SIG-M5 treated with dmso at 0.1 percent for 504 hours (cell line): ENCODE results near the gene TMED10.
A peak's percentile ranks its signal among the peaks of the same experiment; 100 is the strongest.

Experiments used
- DNase-seq: peaks from one replicate; lab custom pipeline; 2025; ENCODE audit not compliant: unreplicated experiment; lab: John Stamatoyannopoulos, UW

TMED10 gene

DNA sequence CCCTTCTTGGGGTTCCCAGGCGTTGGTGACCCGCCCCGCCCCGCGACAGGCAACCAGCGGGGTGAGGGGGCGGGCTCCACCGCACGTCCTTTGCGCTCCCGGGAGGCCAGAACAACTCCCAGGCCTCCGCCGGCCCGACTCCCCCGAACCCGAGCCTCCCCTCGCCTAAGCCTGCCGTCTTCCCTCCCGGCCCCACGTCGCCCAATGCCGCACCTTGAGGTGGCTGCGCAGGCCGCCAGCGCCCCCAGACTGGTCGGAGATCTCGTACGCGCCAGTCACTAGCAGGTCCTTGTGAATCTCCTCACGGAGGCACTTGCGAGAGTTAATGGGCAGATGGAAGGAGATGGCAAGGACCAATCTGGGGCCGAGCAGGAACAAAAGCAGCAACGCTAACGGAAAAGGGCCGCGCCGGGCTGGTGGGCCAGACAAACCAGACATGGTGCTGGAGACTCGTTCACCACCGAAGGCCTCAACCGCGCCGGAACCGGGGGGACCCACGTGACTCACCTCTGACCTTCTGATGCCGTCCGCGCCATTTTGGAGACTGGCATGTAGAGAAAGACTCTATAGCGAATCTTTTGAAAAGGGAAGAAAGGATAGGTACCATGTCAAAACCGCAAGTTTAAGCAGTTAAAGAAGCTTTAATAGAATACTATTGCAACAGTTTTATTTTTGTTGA is at the start of gene TMED10:
TSS of gene TMED10 (minus strand) at position 471 of the 679 bp plus-strand sequence. CDS start at position 438, 33 bp downstream.
- peak; percentile 97 for DNase-seq

DNA sequence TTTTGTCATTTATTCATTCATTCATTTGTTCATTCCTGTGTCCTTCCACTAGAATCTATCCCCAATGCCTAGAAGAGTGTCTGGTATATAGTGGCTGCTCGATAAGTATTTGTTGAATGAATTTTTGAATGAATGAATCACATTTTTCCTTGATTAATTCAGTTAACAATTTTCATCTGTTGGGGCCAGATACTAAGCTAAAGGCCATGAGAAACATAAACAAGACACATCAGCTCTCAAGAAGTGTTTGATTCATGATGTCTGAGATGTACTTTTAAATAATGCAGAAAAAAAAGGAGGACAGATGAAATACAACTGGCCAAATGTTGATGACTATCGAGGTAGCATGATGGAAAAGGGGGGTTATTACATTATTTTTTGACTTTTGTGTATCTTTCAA is 48.1 kb upstream of the TMED10 start:
- no peak for DNase-seq

DNA sequence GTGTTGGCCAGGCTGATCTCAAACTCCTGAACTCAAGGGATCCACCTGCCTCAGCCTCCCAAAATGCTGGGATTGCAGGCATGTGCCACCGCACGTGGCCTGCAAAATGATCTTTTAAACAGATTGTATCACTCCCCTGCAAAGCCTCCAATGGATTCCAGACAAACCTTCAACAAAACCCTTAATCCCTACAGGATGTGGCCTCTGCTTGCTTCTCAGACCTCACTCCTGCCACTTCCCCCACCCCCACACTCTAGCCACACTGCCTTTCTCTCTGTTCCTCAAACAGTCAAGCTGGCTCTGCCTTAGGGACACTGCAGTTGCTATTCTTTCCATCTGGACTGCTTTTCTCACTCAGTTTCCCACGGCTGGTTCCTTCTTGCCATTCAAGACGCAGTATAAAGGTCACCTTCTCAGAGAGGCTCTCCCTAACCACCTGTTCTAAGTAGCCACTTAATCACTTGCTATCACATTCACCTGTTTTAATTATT is 47.3 kb upstream of the TMED10 start:
- DNase-seq: peak; percentile 66

DNA sequence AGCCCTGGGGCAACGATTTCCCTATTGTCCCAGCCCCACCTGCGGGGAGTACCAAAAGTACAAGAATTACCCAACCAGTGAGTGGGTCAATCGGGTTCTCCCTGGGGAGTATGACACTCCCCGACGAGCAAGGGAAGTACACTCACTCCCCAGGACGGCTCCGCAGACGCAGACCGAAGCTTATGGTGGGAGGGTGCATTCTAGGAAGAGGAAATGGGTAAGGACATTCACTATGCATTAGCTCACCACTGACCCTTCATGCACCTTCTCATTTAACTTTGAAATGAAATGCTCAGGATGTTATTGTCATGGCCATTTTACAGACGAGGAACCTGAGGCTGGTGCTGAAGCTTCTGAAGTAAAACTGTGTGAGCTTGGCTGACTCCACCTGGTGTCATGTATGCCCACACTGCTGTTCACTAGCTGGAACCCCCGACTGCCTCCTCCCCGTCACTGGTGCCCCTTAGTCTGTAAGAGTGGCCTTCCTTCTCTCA is 45.8 kb upstream of the TMED10 start:
- DNase-seq: peak; percentile 44

DNA sequence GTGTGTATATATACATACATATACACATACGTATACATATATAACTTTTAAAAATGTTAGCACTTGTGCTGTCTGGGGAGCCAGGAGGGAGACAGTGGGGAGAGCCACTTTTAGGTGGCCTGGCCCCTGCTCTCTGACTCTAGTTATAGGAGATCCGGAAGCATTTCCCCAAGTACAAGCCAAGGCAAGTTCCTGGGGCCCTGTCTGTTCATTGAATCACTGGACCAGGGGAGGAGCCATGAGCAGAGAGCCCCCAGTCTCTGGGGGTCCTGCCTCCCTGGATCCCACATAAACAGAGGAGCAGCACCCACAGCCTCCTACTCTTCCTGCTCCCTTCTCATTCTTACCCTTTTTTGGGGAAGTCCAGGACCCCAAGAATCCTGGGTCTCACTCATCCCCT is 45.4 kb upstream of the TMED10 start:
- DNase-seq: no peak

DNA sequence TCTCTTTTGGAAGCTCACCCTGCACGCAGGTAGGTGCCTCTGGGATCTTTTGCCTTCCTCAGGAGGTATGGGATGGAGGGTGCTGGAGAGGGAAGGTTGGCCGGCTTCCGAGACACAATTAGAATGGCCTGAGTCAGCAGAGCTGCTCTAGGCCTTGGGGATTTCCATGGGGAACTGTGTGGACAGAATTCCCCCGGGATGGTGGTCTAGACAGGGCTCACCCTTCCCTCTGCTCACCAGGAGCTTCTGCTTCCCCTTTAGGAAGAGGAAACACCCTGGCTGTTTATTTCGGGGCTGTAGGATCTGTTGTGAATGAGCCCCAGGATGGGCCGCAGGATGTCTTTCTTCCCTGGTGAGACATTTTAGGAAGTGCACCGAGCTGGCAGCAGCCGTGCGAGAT is 43.7 kb upstream of the TMED10 start:
- DNase-seq: no peak

DNA sequence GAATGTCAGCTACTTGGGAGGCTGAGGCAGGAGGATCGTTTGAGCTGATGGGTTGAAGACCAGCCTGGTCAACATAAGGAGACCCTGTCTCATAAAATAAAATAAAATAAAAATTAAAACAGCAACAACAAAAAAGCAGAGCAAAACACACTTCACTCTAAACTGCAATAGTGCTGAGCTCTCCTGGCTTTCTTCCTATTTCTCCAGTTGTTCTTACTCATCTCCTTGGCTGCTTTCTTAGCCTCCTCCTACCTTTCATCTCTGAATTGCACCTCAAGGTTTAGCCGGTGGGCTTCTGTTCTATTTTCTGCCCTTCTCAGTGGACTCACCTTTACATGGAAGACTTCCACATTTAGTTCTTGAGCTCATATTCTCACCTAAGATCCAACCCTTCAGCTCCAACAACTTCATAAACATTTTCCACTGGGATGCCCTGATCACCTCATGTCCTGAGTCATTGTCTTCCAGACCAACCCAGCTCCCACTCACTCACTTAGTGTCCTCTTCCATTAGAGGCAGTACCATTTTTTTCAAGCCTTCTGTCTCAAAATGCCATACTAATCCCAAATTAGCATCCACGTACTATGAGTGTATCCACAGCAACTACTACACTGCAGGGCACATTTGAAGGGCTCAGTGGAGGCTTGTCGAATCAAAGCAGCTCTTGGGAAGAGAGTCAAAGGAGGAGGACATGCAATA is 41.2 kb upstream of the TMED10 start:
- DNase-seq: no peak

DNA sequence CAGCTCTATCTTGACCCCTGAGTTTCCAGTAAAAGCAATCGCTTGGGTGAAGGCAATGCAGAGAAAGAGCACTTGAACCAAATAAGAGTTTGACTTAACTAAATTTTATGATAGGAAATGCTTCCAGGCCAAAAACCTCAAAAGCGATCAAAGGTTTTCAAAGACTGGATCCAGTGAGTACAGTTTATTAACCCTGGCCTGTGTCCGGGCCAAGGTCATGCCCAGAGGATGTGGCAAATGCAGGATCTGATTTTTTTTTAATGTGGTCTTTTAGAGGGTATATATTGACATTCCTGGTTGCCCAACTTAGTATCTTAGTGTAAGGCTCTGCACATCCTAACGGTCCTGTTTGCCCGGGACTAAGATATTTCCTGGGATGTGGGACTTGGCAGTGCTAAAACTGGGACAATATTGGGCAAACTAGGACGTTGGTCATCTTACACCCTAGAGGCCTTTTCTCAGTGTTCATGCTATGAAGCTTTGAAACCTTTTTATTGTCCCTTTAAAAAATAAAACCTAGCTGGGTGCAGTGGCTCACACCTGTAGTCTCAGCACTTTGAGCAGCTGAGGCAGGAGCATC is 40.1 kb upstream of the TMED10 start:
- no peak for DNase-seq

DNA sequence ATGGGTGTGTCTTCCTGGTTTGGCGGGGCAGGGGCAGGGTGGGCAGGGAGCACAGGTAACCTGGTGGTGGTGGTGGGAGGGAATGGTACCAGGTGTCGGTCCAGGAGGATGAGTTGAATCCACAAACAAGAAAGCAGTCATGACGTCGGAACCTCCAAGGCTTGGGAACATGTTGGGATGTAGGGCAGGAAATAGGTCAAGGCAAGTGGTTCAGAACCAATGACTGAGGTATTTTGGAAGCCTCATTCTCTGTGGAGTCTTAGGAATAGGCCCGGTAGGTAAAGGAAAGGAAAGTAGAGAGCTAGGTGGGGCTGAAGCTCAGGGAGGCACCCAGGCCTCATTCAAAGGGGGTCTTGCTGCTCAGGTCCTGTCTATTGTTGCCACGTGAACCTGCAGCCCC is 39.1 kb upstream of the TMED10 start:
- no peak for DNase-seq

DNA sequence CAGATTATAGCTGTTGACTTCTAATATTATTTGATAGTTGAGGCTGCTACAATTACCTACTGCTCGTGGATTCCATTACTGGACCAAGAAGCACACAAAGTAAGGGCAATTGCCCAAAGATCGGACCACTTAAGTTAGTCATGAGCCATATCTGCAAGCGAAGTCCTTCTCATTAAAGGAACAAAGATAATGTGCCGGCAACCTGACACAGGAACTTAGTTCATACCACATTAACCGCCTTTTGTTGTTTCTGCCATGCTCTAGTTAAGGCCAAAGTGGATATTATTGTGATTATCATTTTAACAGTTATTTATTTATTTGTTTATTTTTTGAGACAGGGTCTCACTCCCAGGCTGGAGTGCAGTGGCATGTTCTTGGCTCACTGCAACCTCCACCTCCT is 38.1 kb upstream of the TMED10 start:
- no peak for DNase-seq

DNA sequence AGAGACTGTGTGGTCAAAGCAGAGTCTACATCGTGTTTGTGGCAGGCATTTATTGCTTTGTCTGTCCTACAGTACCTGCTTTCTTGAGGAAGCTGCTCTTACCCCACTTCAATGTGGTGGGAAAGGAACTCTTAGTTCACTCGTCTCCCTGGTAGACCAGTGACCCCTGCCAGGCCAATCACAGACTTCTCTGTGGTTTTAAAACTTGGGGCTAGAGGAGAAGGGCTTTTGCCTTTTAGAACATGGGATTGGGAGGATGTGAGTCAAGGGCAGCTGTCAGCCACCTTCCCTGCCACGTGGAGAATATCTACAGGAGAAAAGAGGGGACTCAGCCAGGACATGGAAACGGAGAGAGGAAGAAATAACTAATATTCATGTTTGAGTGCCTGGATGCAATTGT is 36.8 kb upstream of the TMED10 start:
- DNase-seq: no peak

DNA sequence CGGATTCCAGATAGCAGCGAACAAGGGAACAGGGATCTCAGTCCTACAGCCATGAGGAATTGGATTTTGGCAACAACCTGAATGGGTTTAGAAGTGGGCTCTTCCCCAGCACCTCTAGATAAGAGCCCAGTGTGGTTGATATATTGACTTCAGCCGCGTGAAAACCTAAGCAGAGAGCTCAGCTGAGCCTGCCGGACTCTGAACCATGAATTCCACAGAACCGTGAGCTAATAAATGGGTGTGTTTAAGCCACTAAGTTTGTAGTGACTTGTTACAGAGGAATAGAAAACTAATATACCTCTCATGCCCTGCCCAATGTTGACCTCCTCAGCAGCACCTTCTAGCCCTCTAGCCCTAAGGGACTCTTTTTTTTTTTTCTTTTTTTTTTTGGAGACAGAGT is 32.4 kb upstream of the TMED10 start:
- DNase-seq: no peak

DNA sequence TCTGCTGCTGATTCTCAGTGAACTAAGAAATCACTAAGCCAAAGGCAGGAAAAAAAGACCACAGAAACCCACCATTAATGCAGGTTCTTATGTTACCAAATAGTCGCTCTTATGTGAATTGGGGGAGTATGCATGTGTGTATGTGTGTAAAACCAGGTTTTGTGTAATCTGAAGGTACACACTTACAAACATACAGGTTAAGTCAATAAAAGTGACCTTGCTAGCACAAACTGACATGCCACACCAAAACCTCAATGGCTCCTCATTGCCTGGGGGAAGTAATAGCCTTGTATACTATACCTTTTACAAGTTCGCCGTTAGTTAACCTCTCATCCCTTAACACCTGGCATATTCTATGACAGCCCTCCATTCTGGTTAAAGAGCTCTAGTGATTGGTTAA is 29.8 kb upstream of the TMED10 start:
- no peak for DNase-seq

DNA sequence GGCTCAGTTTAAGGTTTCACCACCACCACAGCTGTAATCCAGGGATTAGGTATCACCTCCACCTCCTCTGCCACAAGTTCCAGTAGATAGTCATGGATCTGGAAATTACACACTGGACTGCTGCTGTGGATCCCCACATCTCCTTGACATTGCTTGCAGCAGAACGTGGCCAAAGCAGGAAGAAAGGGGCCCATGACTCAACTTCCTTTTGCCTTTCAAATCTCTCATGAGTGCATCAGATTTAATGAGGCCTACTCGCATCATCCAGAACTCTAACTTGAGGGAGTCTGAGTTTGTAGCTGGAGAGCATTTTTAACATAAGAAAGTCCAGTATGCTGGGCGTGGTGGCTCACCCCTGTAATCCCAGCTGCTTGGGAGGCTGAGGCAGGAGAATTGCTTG is 29.2 kb upstream of the TMED10 start:
- no peak for DNase-seq

DNA sequence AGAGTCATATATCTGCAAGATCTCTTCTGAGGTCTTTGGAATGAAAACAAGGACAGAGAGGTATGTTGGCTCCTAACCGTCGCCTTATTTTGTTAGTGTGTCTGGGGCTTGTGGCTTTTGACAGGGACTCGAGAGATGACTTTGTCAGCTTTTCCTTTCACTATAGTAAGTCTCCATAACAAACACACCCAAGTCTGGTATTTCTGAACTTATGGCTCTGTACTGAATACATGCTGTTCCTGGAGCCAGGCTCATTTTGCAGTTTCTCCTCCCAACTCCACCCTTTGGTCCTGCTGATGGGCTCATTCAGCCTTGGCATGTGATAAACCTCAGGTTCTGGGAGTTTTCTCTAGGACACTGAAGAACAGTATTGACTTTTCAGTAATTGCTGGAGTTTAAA is 27.7 kb upstream of the TMED10 start:
- no peak for DNase-seq

DNA sequence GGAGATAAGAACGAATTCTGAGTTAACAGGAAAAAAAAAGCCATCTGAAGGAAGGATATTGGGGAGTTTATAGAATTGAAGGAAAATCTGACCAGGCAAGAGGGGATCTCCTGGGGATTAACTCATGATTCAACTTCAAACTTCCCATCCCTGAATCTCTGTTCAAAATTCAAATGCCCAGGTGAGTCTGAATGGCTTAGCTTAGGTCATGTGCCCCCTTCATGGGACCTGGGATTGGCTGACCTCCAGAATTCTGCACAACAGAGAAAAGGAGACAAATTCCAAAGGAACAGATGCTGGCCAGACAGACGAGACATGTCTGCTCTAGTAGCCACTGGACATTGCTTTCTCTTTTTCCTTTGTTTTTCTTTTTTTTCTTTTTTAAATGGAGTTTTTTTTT is 26.2 kb upstream of the TMED10 start:
- no peak for DNase-seq

DNA sequence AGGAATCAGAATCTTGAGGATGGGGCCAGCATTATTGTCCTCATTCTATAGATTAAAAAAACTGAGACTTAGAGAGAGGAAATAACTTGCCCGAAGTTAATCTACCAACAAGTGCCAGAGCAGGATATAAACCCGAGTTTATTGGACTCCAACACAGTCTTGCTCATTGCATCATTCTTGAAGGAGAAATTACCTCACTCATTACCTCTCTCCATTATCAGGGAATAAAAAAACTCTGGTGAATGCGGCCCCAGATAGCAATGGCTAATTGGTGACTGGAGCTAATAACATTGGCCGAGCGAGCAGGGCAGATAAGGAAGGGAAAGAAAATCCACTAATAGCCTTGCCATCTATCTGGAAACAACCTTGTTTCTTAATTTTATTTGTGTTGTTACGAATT is 24.7 kb upstream of the TMED10 start:
- no peak for DNase-seq

DNA sequence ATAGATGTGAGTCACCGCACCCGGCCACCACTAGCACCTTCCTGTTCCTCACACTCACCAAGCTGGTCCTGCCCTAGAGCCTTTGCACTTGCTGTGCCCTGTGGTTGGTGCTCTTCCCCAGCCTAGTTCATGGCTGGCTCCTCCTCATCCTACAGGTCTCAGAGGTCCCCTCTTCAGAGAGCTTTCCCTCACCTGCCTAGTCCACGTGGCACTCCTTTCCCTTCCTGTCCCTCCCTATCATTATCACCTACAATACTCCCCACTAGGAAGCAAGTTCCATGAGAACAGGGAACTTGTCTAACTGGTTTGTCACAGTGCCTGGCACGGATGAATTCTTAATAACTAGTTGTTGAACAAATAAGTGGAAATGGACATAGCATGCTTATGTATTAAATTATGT is 24.0 kb upstream of the TMED10 start:
- peak; percentile 76 for DNase-seq

DNA sequence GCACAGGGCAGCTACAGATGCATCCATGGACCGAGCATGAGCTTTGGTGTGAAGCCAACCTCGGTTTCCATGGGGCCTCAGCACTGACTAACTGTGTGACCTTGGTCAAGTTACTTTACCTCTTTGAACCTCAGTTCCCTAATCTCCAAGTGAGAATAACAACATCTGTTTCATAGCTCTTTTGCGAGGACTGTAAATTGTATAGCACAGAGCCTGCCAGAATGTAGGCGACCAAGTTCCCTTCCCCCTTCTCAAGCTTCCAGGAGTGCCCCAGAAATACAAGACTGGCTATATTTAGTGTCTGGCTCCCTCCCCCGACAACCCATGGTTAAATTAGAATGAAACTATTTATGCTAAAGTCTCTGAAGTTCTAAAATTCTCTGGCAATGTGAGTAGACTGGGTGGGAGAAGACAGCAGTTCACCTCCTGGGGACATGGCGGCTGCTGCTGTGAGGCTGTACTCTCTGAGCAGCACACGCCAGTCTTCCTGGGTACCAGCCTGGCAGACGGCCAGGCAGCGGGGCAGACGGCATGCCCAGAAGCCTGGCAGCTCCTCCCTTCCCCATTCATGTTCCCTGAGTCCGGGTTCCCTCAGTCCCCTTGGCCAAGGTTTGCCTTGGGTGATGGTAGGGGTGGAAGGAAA is 22.0 kb upstream of the TMED10 start:
- DNase-seq: no peak

DNA sequence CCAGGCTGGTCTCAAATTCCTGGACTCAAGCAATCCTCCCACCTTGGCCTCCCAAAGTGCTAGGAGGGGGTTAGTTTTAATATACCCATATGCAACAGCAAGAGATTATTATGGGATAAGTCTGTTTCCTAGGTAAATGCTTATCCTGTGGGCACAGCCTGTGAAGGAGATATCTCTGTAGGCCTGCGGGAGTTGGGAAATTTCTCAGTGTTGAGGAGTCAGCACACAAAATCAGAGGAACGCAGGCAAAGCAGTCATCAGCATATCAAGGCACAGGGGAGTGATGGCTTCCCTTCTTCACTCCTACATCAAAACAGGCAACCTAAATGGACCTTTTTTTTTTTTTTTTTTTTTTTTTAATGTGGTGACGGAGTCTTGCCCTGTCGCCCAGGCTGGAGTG is 20.9 kb upstream of the TMED10 start:
- no peak for DNase-seq

DNA sequence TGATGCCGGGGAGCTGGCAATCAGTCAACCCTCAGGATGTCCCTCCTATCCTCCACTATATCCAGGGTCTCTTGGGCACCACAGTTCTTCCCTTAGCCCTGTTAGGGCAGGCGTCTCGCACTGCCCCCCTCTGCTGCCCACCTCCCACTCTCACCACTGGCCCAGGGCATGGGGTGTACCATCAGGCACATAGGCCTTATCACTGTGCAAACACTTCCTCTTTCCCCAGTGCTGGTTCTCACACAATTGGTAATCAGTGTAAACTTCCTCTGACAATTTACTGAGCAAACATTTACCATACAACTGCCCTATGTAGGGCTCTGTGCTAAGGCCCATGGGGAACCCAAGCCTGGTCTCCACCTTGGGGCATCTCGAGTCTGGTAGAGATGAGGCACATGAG is 20.1 kb upstream of the TMED10 start:
- DNase-seq: peak; percentile 75

DNA sequence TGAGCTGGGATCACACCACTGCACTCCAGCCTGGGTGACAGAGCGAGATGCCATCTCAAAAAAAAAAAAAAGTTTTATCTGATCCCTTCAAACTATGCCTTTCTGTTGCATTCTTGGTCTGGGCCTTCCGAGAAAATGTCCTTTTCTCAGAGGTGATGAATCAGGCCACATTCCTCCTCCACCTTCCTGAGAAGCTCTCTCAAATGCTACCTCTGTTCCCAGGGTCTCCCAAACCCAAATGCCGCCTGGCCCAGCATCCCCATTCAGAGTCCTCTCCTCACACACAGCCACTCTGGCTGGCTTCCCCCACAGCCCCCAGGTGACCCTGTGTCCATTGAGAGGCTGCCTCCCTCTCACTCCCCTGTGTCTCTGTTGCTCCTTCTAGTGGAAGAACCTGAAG is 19.7 kb upstream of the TMED10 start:
- no peak for DNase-seq
